ENCODE measurements around the gene SUSD4. TPM values are rescaled to one million over a fixed set of nuclear protein-coding genes. Genes with fewer than 3 reads are reported as not detected.

Gene SUSD4
- total and polyA plus RNA-seq, 2 of the 8 experiments (the other 6 are each of a cell fraction or from before 2014, with no cell fraction given): 3.9 to 5.2 TPM

DNA sequence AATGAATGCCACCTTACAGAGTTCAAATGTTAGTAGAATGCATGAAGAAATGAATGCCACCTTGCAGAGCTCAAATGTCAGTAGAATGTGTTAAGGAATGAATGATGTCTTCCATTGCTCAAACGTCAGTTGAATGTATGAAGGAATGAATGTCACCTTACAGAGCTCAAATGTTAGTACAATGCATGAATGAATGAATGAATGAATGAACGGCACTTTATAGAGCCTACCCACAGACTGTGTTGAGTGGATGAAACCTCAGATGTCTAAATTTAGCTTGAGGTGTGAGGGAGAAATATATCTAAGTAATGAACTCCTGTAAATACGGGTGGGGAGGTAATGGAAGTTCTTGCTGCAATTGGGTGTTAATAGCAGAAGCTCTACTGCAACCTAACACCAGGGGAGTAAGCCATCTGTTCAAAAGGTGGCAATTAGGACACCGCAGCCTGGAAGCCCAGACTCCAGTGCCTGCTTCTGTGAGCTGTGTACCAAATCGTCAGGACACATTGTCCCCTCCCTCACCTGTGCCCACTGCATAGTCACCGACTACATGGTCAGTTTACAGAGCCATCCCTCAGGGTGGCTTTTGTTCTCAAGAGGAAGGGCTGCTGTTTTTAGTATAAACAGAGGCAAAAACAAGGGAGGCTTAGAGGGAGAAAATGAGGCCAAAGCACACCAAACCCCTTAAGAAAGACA, 26.7 kb downstream of the SUSD4 start:
- no peak overlapping the region for H2AK5ac ChIP-seq (ENCODE audit: low read depth, low read length)
- POLR2A ChIA-PET (ENCODE audit: partially characterized antibody): no interaction called here
- CTCF ChIA-PET (ENCODE audit: partially characterized antibody): interaction anchor here (1.3 to 1.9 kb wide), 3 partner anchors 9 to 13 kb away, joined by 4 to 10 read pairs (median 6); no protein-coding TSS in a partner anchor
- no peak for TF ChIP-seq JUN (IDR thresholded peaks at IDR 0.05; ENCODE audit: low read depth, low read length)

More for the DNA sequence above, 26.7 kb downstream of the SUSD4 start:
- Histone ChIP-seq H3K18ac (ENCODE audit: extremely low read depth, low read length) (no peak overlapping the region), H3K27ac (ENCODE audit: low read depth, low read length) (no peak overlapping the region), H3K56ac (replicated peaks; ENCODE audit: insufficient read length, low read depth, low read length) (no peak overlapping the region), H3K23me2 (ENCODE audit: low read depth, low read length) (no peaks in the 10 kb centered on the region), H3K4me1 (replicated peaks in 1 of 4; ENCODE audit: control insufficient read depth in 3 of 4, insufficient read depth in 4 of 4, low read length in 3 of 4) (no peaks in the 10 kb centered on the region), H4K20me1 (replicated peaks in 1 of 2; ENCODE audit: control insufficient read depth in 1 of 2, insufficient read depth in 2 of 2, low read length in 2 of 2) (no peaks in the 10 kb centered on the region), H4K91ac (replicated peaks; ENCODE audit: insufficient read length, low read length) (no peak overlapping the region), H3K23ac (ENCODE audit: insufficient read length) (no peak overlapping the region), H3K79me2 (ENCODE audit: control insufficient read depth in 1 of 2, insufficient read depth in 2 of 2, low read length in 2 of 2) (no peaks in the 10 kb centered on the region), H3K4me3 (ENCODE audit: extremely low read depth in 1 of 4, insufficient read depth in 2 of 4, low read depth in 3 of 4, low read length in 4 of 4) (no peak overlapping the region), H2BK5ac (ENCODE audit: low read depth, low read length) (no peak overlapping the region), H3K4me2 (ENCODE audit: insufficient read depth in 1 of 2, low read depth in 2 of 2, low read length in 2 of 2) (no peak overlapping the region), H3K27me3 (replicated peaks in 1 of 4; ENCODE audit: control insufficient read depth in 3 of 4, extremely low read depth in 1 of 4, insufficient read depth in 3 of 4, low read length in 3 of 4) (no peaks in the 10 kb centered on the region), H2BK20ac (ENCODE audit: low read length) (no peak overlapping the region), H3K9ac (replicated peaks in 1 of 4; ENCODE audit: extremely low read depth in 1 of 4, low read depth in 3 of 4, low read length in 3 of 4) (no peak overlapping the region), H2AFZ (ENCODE audit: low read length) (no peak overlapping the region), H2BK12ac (ENCODE audit: low read depth, low read length) (no peak overlapping the region), H3K4ac (replicated peaks; ENCODE audit: insufficient read length, low read depth, low read length) (no peak overlapping the region), H3K9me3 (ENCODE audit: insufficient read depth in 2 of 2, low read depth in 1 of 2, low read length in 1 of 2) (no peaks in the 10 kb centered on the region), H4K8ac (ENCODE audit: extremely low read depth, insufficient read depth, low read length) (no peak overlapping the region), H4K5ac (ENCODE audit: insufficient read length, low read depth, low read length) (no peak overlapping the region), H3K36me3 (ENCODE audit: control insufficient read depth in 2 of 4, insufficient read depth in 4 of 4, low read length in 3 of 4) (no peaks in the 10 kb centered on the region), H2BK15ac (ENCODE audit: low read length) (no peak overlapping the region), H3K14ac (ENCODE audit: insufficient read length) (no peak overlapping the region), H3K79me1 (ENCODE audit: low read depth, low read length) (no peaks in the 10 kb centered on the region), H2BK120ac (replicated peaks; ENCODE audit: low read depth, low read length) (no peak overlapping the region)
- FAIRE-seq (no peak), DNase-seq (ENCODE audit: low read depth in 1 of 2, low spot score in 2 of 2) (no peak)
- WGBS, 2 experiments (ENCODE audit: extremely low coverage in 1 of 2, insufficient coverage in 1 of 2, insufficient read length in 1 of 2, insufficient replicate concordance in 2 of 2, low coverage in 1 of 2, low lambda C conversion rate in 2 of 2, missing lambda C conversion rate in 1 of 2): 83% methylated on average over 6 of the region's 6 CpGs; no CpG with 5 or more reads in 1 of the 2 experiments

Data from H1 (cell line).